CD14-positive monocyte (primary cell): ENCODE results near the gene EPHA3. TPM values are rescaled to one million over a fixed set of nuclear protein-coding genes. Genes with fewer than 3 reads are reported as not detected.

Source experiments
- DNase-seq, 3 donors: peaks; one replicate each; pipeline ENCODE4 v3.0.0-alpha.2; 2011 to 2022
- H2AFZ ChIP-seq: 2 replicates; pipeline ENCODE4 v1.6.0; 2012; ENCODE audit warnings: mild to moderate bottlenecking, low read depth, low read length, inconsistent platforms; ENCODE audit not compliant: insufficient read depth, poor library complexity, severe bottlenecking
- H3K27ac ChIP-seq, 2 donors: 1 replicate in 1 of 2; 2 replicates in 1 of 2; pipeline ENCODE4 v1.5.1; 2012 to 2013; ENCODE audit warnings: low read length in 2 of 2, control low read depth in 1 of 2, inconsistent platforms in 1 of 2, low read depth in 1 of 2, mild to moderate bottlenecking in 1 of 2
- H3K27me3 ChIP-seq, 2 donors: one replicate each; pipeline versions ENCODE4 v1.6.0 to v1.6.1; 2011 to 2013; ENCODE audit warnings: low read length in 2 of 2; ENCODE audit not compliant: control insufficient read depth in 2 of 2, insufficient read depth in 2 of 2
- H3K36me3 ChIP-seq, 2 donors: replicated peaks in 1 of 2; 1 replicate in 1 of 2; 2 replicates in 1 of 2; pipeline versions ENCODE4 v1.5.1 to v1.6.1; 2012 to 2013; ENCODE audit warnings: low read length in 2 of 2, control low read depth in 1 of 2, inconsistent platforms in 1 of 2, mild to moderate bottlenecking in 1 of 2; ENCODE audit not compliant: insufficient read depth in 2 of 2, control insufficient read depth in 1 of 2
- H3K4me1 ChIP-seq, 2 donors: 1 replicate in 1 of 2; 2 replicates in 1 of 2; pipeline versions ENCODE4 v1.5.1 to v1.6.1; 2012 to 2013; ENCODE audit warnings: low read length in 2 of 2, control low read depth in 1 of 2, inconsistent platforms in 1 of 2, mild to moderate bottlenecking in 1 of 2, moderate library complexity in 1 of 2; ENCODE audit not compliant: insufficient read depth in 2 of 2, control insufficient read depth in 1 of 2
- H3K4me2 ChIP-seq: replicated peaks from 2 replicates; pipeline ENCODE3; 2012; ENCODE audit warnings: low read length, moderate library complexity, mild to moderate bottlenecking; ENCODE audit not compliant: poor library complexity, severe bottlenecking; ENCODE audit errors: extremely low read depth
- H3K4me3 ChIP-seq, 3 experiments: fragments of 200-600 bp in 1 of 3; sonication (generic) in 1 of 3; replicated peaks in 1 of 3; 1 replicate in 2 of 3; 2 replicates in 1 of 3; pipeline ENCODE4 v1.5.1; 2011 to 2013; ENCODE audit warnings: low read length in 3 of 3, mild to moderate bottlenecking in 3 of 3, control low read depth in 2 of 3, low read depth in 2 of 3, inconsistent platforms in 1 of 3, moderate library complexity in 1 of 3
- H3K79me2 ChIP-seq: 2 replicates; pipeline ENCODE4 v1.6.0; 2012; ENCODE audit warnings: mild to moderate bottlenecking, control low read depth, inconsistent platforms, low read length, moderate library complexity; ENCODE audit not compliant: insufficient read depth
- H3K9ac ChIP-seq: 2 replicates; pipeline ENCODE4 v1.6.0; 2017; ENCODE audit warnings: low read length, mild to moderate bottlenecking; ENCODE audit not compliant: insufficient read depth, poor library complexity, severe bottlenecking
- H3K9me3 ChIP-seq, 2 donors: replicated peaks in 1 of 2; 1 replicate in 1 of 2; 2 replicates in 1 of 2; pipeline versions ENCODE4 v1.5.1 to v1.6.1; 2012 to 2013; ENCODE audit warnings: low read length in 2 of 2, control low read depth in 1 of 2; ENCODE audit not compliant: control insufficient read depth in 1 of 2, insufficient read depth in 1 of 2
- H4K20me1 ChIP-seq: 2 replicates; pipeline ENCODE4 v1.6.0; 2012; ENCODE audit warnings: mild to moderate bottlenecking, low read length, control low read depth, moderate library complexity; ENCODE audit not compliant: insufficient read depth
- H3K27ac Mint-ChIP-seq, 7 donors: one replicate each; pipeline ENCODE4 v1.8.0; 2020; ENCODE audit warnings: mild to moderate bottlenecking in 7 of 7, mixed read lengths in 7 of 7, moderate library complexity in 6 of 7, inconsistent platforms in 2 of 7
- H3K27me3 Mint-ChIP-seq, 3 donors: one replicate each; pipeline ENCODE4 v1.8.0; 2021 to 2022; ENCODE audit warnings: low read depth in 3 of 3, mild to moderate bottlenecking in 3 of 3, mixed read lengths in 3 of 3, moderate library complexity in 3 of 3, inconsistent platforms in 1 of 3
- H3K36me3 Mint-ChIP-seq, 2 donors: one replicate each; pipeline ENCODE4 v1.8.0; 2020; ENCODE audit warnings: mixed read lengths in 2 of 2, inconsistent platforms in 1 of 2, mild to moderate bottlenecking in 1 of 2
- H3K4me1 Mint-ChIP-seq: one replicate; pipeline ENCODE4 v1.8.0; 2020; ENCODE audit warnings: mild to moderate bottlenecking, mixed read lengths
- H3K4me3 Mint-ChIP-seq, 2 donors: one replicate each; pipeline ENCODE4 v1.8.0; 2020; ENCODE audit warnings: mild to moderate bottlenecking in 2 of 2, mixed read lengths in 2 of 2, moderate library complexity in 1 of 2
- H3K9me3 Mint-ChIP-seq, 7 donors: one replicate each; pipeline ENCODE4 v1.8.0; 2020 to 2022; ENCODE audit warnings: mixed read lengths in 7 of 7, mild to moderate bottlenecking in 6 of 7, moderate library complexity in 6 of 7, inconsistent platforms in 2 of 7
- WGBS: methylation state at CpG from one replicate; pipeline ENCODE4 v1.1.5; 2013; ENCODE audit warnings: missing lambda C conversion rate; ENCODE audit not compliant: insufficient coverage; 5-methylcytosine and 5-hydroxymethylcytosine counted together
- intact Hi-C, 2 donors: fragments of 100-400 bp; cut with micrococcal nuclease; formaldehyde crosslinking; loops; one replicate each; pipeline versions ENCODE4 v1.15.0 to v1.15.1; 2023
- polyA plus RNA-seq, 3 donors: library from polyadenylated mRNA; depleted of rRNA in 1 of 3; unstranded in 2 of 3; stranded (reverse) in 1 of 3; fragments of 300-500 nt in 2 of 3; fragments of >200 nt in 1 of 3; fragmentation: Illumina TruSeq in 2 of 3; gene quantifications; 1 replicate in 2 of 3; 2 replicates in 1 of 3; pipeline ENCODE4 v1.2.3, GENCODE V29; 2012 to 2021
- TF ChIP-seq, protein P1 (sequence below): fragments of 200-600 bp; IDR thresholded peaks from one replicate; pipeline ENCODE4 v1.8.0; 2022; ENCODE audit warnings: antibody characterized with exemption, mild to moderate bottlenecking

EPHA3 gene
- polyA plus RNA-seq, 3 donors, result not detected

DNA sequence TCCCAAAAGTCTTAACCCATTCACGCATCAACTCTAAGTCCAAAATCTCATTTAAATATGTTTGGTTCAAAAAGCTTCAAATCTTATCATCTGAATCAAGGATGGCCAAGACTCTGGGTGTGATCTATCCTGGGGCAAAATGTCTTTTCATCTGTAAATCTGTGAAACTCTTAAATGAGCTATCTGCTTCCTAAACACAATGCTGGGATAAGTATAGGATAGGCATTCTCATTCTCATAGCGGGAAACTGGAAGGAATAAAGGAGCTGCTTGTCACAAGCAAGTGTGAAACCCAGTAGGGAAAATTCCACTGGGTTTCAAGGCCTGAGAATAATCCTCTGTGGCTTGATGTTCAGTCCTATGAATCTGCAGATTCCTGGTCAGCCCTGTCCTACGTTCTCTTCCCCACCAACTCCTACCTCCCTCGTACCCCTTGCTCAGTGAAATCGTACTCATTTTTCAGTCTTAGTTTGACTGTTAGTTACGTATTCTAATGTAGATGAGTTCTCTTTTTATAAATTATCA is 156.7 kb downstream of the EPHA3 start:
- Histone ChIP-seq H3K4me2 (no peak overlapping the region), H4K20me1 (no peaks in the 10 kb centered on the region), H3K27ac (no peak overlapping the region), H3K9ac (no peak overlapping the region), H3K27me3 (no peaks in the 10 kb centered on the region), H3K36me3 (no peaks in the 10 kb centered on the region), H2AFZ (no peak overlapping the region), H3K4me1 (no peaks in the 10 kb centered on the region), H3K4me3 (no peak overlapping the region), H3K79me2 (no peaks in the 10 kb centered on the region), H3K9me3 (peaks cover 0 to 5% of the 10 kb centered on the region in 2 donors)
- H3K4me1 Mint-ChIP-seq, result no peaks in the 10 kb centered on the region
- WGBS, result 72% methylated on average over 2 of the region's 6 CpGs
- H3K9me3 Mint-ChIP-seq, result peaks cover 3 to 6% (median 3%) of the 10 kb centered on the region in 7 donors
- H3K4me3 Mint-ChIP-seq, result no peak overlapping the region
- TF ChIP-seq, protein P1, sequence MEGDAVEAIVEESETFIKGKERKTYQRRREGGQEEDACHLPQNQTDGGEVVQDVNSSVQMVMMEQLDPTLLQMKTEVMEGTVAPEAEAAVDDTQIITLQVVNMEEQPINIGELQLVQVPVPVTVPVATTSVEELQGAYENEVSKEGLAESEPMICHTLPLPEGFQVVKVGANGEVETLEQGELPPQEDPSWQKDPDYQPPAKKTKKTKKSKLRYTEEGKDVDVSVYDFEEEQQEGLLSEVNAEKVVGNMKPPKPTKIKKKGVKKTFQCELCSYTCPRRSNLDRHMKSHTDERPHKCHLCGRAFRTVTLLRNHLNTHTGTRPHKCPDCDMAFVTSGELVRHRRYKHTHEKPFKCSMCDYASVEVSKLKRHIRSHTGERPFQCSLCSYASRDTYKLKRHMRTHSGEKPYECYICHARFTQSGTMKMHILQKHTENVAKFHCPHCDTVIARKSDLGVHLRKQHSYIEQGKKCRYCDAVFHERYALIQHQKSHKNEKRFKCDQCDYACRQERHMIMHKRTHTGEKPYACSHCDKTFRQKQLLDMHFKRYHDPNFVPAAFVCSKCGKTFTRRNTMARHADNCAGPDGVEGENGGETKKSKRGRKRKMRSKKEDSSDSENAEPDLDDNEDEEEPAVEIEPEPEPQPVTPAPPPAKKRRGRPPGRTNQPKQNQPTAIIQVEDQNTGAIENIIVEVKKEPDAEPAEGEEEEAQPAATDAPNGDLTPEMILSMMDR, result no peak
- intact Hi-C loops, result no loop called here
- H3K27me3 Mint-ChIP-seq, result no peaks in the 10 kb centered on the region
- DNase-seq, result no peak
- H3K36me3 Mint-ChIP-seq, result no peaks in the 10 kb centered on the region
- H3K27ac Mint-ChIP-seq, result no peak overlapping the region

DNA sequence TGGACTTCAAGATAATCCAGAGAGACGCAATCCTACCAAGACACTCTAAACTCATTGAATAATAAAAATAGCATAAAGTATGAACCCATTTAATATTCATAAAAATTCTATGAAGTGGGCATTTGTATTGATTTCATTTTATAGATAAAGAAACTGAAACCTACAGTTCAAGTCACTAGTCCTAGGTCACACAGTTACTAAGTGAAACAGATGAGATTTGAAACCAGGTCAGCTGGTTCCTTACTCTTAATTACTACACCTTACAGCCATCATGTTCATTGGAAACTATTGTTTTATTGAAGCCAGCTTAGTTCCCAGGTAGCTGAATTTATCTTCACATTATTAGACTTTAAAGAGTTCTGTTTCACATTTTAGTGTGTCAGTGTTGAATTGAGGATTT is 158.7 kb downstream of the EPHA3 start:
- Mint-ChIP-seq H3K9me3 (peaks cover 3 to 6% (median 3%) of the 10 kb centered on the region in 7 donors), H3K27me3 (no peaks in the 10 kb centered on the region), H3K36me3 (no peaks in the 10 kb centered on the region), H3K4me1 (no peaks in the 10 kb centered on the region), H3K27ac (no peak overlapping the region), H3K4me3 (no peak overlapping the region)
- Histone ChIP-seq H3K36me3 (no peaks in the 10 kb centered on the region), H4K20me1 (no peaks in the 10 kb centered on the region), H3K4me1 (no peaks in the 10 kb centered on the region), H3K4me2 (no peak overlapping the region), H3K9ac (no peak overlapping the region), H3K27me3 (no peaks in the 10 kb centered on the region), H3K4me3 (no peak overlapping the region), H3K79me2 (no peaks in the 10 kb centered on the region), H3K9me3 (peaks cover 0 to 5% of the 10 kb centered on the region in 2 donors), H2AFZ (no peak overlapping the region), H3K27ac (no peak overlapping the region)
- intact Hi-C loops, result no loop called here
- TF ChIP-seq, protein P1, result no peak
- DNase-seq, result no peak
- no CpG with 5 or more reads among the region's 1 CpG for WGBS
